ENCODE measurements around the gene CCNI2. TPM values are rescaled to one million over a fixed set of nuclear protein-coding genes. Genes with fewer than 3 reads are reported as not detected.

Gene CCNI2
- polyA plus RNA-seq, 2 of the 4 experiments (the other 2 are of a cell fraction): 0.17 to 0.26 TPM

GRCh38 chr5:132785864-132786263 is 38.6 kb downstream of the CCNI2 start:
- TF ChIP-seq, protein P1, sequence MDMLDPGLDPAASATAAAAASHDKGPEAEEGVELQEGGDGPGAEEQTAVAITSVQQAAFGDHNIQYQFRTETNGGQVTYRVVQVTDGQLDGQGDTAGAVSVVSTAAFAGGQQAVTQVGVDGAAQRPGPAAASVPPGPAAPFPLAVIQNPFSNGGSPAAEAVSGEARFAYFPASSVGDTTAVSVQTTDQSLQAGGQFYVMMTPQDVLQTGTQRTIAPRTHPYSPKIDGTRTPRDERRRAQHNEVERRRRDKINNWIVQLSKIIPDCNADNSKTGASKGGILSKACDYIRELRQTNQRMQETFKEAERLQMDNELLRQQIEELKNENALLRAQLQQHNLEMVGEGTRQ (IDR thresholded peaks at IDR 0.05): no peak
- TF ChIP-seq KDM1A (IDR thresholded peaks at IDR 0.05; ENCODE audit: low read depth) (no peak), CEBPB (IDR thresholded peaks at IDR 0.05) (no peak), FOXS1 (CRISPR knock-in tag; IDR thresholded peaks at IDR 0.05) (no peak), SMC3 (IDR thresholded peaks at IDR 0.05) (no peak)
- TF ChIP-seq, protein P2, sequence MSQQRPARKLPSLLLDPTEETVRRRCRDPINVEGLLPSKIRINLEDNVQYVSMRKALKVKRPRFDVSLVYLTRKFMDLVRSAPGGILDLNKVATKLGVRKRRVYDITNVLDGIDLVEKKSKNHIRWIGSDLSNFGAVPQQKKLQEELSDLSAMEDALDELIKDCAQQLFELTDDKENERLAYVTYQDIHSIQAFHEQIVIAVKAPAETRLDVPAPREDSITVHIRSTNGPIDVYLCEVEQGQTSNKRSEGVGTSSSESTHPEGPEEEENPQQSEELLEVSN (IDR thresholded peaks at IDR 0.05; ENCODE audit: borderline replicate concordance, low read depth): no peak
- 73% methylated on average over 4 of the region's 4 CpGs for WGBS (ENCODE audit: missing lambda C conversion rate)
- Histone ChIP-seq H3K4me3 (no peak overlapping the region), H3K9me3 (no peaks in the 10 kb centered on the region), H3K4me2 (no peak overlapping the region), H3K4me1 (no peaks in the 10 kb centered on the region), H3K27ac (no peak overlapping the region)
- FAIRE-seq: no peak
- POLR2A ChIA-PET: no interaction called here
- DNase-seq (ENCODE audit: low read depth in 1 of 2, low spot score in 1 of 2): no peak
- CTCF ChIA-PET: interaction anchor here (0.9 to 1.5 kb wide), 2 partner anchors 22 to 399 kb away, joined by 3 read pairs; no protein-coding TSS in a partner anchor
- ATAC-seq: no peak

- no peak for ATAC-seq
- no peak overlapping the region for H3K27ac ChIP-seq
- no peak for TF ChIP-seq CEBPB (IDR thresholded peaks at IDR 0.05)
- no peak for TF ChIP-seq TFCP2L1 (CRISPR knock-in tag; IDR thresholded peaks at IDR 0.05)
- TF ChIP-seq CHD2 (IDR thresholded peaks at IDR 0.05; ENCODE audit: low read length, partially characterized antibody): no peak
- no peak for TF ChIP-seq HOXB5 (CRISPR knock-in tag; IDR thresholded peaks at IDR 0.05)
- TF ChIP-seq FOSB (CRISPR knock-in tag; IDR thresholded peaks at IDR 0.05): no peak
- no peak for FAIRE-seq
- H3K4me1 ChIP-seq: no peaks in the 10 kb centered on the region
- 86% methylated on average over 1 of the region's 1 CpG for WGBS (ENCODE audit: missing lambda C conversion rate)
- H3K4me2 ChIP-seq: no peak overlapping the region
- no peak for DNase-seq (ENCODE audit: low read depth in 1 of 2, low spot score in 1 of 2)
- ChIA-PET POLR2A (interaction anchor here (0.6 kb wide), 1 partner anchor 26 kb away, joined by 3 read pairs; the partner anchor contains the start of gene SOWAHA), CTCF (interaction anchor here (1.1 to 1.4 kb wide), 4 partner anchors 15 to 33 kb away, joined by 3 to 7 read pairs (median 4); no protein-coding TSS in a partner anchor)
- no peaks in the 10 kb centered on the region for H3K9me3 ChIP-seq
- H3K4me3 ChIP-seq: no peak overlapping the region
Measured at GRCh38 chr5:132787076-132787475, 39.9 kb downstream of the CCNI2 start.

GRCh38 chr5:132788508-132788907 is 41.3 kb downstream of the CCNI2 start:
- ATAC-seq: no peak
- ChIA-PET CTCF (no interaction called here), POLR2A (no interaction called here)
- 100% methylated on average over 1 of the region's 1 CpG for WGBS (ENCODE audit: missing lambda C conversion rate)
- H3K9me3 ChIP-seq: no peaks in the 10 kb centered on the region
- no peak overlapping the region for H3K27ac ChIP-seq
- no peak for DNase-seq (ENCODE audit: low read depth in 1 of 2, low spot score in 1 of 2)
- no peak overlapping the region for H3K4me3 ChIP-seq
- no peak for FAIRE-seq
- H3K4me2 ChIP-seq: no peak overlapping the region
- TF ChIP-seq CBX2 (IDR thresholded peaks at IDR 0.05; ENCODE audit: borderline replicate concordance, low read depth) (no peak), JUN (IDR thresholded peaks at IDR 0.05) (no peak), FOSL2 (IDR thresholded peaks at IDR 0.05) (no peak), FOSL2 (CRISPR knock-in tag; IDR thresholded peaks at IDR 0.05) (no peak), RNF2 (IDR thresholded peaks at IDR 0.05; ENCODE audit: borderline replicate concordance, low read depth) (no peak), NPAS2 (CRISPR knock-in tag; IDR thresholded peaks at IDR 0.05; ENCODE audit: borderline replicate concordance) (no peak), BHLHE40 (IDR thresholded peaks at IDR 0.05; ENCODE audit: low read depth, low read length) (no peak)
- TF ChIP-seq, protein P3, sequence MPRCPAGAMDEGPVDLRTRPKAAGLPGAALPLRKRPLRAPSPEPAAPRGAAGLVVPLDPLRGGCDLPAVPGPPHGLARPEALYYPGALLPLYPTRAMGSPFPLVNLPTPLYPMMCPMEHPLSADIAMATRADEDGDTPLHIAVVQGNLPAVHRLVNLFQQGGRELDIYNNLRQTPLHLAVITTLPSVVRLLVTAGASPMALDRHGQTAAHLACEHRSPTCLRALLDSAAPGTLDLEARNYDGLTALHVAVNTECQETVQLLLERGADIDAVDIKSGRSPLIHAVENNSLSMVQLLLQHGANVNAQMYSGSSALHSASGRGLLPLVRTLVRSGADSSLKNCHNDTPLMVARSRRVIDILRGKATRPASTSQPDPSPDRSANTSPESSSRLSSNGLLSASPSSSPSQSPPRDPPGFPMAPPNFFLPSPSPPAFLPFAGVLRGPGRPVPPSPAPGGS (IDR thresholded peaks at IDR 0.05): no peak
- H3K4me1 ChIP-seq: no peaks in the 10 kb centered on the region

Measured in A549 (cell line).